ENCODE data around the gene NEDD8.
A peak's percentile ranks its signal among the peaks of the same experiment; 100 is the strongest.
"Not testable (repeated sequence)": the region's sequence is repeated elsewhere in the genome, so short reads cannot be mapped to it uniquely, and the experiment has no call there.

The NEDD8 gene

DNA sequence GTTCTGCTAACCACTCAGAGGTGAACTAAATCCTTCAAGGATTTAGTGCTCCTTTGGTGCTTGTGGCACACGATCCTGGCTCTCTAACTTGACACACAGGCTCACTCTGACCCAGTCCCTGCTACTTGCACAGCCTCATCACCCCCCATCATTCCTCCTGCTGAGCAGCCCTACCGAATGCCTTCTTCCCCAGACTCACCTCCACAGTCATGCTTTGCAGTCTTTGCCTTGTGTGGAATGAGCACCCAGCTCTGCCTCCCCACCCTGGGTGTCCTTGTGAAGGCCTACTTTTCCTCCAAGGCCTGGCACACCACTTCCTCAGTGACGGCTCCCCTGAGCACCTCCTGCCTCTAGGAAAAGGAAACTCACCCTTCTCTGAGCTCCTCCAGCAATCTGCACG is 18.2 kb upstream of the NEDD8 start:
- in situ Hi-C loops (cut with HindIII; ENCODE audit: low pct_ligation_motif_present, low sequenced_read_pairs) = no loop called here
- H3K36me3 ChIP-seq (replicated peaks) = no peaks in the 10 kb centered on the region
- no peak overlapping the region for H3K4me3 ChIP-seq (ENCODE audit: low read depth, low read length)
- TF ChIP-seq, protein P1, sequence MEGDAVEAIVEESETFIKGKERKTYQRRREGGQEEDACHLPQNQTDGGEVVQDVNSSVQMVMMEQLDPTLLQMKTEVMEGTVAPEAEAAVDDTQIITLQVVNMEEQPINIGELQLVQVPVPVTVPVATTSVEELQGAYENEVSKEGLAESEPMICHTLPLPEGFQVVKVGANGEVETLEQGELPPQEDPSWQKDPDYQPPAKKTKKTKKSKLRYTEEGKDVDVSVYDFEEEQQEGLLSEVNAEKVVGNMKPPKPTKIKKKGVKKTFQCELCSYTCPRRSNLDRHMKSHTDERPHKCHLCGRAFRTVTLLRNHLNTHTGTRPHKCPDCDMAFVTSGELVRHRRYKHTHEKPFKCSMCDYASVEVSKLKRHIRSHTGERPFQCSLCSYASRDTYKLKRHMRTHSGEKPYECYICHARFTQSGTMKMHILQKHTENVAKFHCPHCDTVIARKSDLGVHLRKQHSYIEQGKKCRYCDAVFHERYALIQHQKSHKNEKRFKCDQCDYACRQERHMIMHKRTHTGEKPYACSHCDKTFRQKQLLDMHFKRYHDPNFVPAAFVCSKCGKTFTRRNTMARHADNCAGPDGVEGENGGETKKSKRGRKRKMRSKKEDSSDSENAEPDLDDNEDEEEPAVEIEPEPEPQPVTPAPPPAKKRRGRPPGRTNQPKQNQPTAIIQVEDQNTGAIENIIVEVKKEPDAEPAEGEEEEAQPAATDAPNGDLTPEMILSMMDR (IDR thresholded peaks at IDR 0.05; ENCODE audit: low read depth, low read length, missing control alignments) = no peak
- H3K27ac ChIP-seq = no peak overlapping the region
- H3K27me3 ChIP-seq (replicated peaks) = no peaks in the 10 kb centered on the region
- no peak for DNase-seq

DNA sequence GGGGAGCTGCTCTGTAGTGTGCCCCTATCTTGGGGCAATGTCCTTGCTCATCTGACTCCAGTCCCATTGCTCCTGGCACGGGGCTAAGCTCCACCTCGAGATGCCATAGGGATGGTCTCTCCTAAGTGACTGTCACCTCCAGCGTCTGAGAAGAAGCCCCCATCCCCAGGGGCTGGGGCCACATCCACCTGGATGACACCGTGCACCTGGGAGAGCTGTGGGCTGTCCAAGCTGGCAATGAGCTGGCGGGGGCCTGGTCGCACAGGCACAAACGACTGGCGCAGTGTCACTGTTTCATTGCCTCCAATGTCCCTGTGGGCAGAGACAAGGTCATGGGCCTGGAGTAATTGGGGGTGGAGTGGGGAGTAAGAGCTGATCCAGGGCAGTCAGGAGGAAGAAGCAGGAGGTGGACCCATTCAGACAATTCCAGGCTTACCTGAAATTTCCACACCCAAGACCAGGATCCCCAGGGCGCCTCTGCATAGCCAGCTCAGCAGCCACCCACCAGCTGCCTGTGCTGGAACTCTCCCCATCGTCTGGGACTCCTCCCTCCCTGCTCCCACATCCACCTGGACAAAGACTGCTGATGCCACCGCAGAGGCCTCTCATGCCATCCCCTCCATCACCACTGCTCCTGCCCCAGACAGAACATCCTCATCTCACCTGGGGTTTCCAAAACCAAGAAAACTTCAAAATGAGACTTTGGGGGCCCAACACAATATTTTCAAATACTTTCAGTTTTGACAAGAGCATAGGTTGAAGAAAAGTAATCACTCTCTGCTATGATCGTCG is 17.3 kb upstream of the NEDD8 start:
- no peak overlapping the region for H3K4me3 ChIP-seq (ENCODE audit: low read depth, low read length)
- no peak overlapping the region for H3K27ac ChIP-seq
- H3K36me3 ChIP-seq (replicated peaks) = no peaks in the 10 kb centered on the region
- no peaks in the 10 kb centered on the region for H3K27me3 ChIP-seq (replicated peaks)
- TF ChIP-seq, protein P1 (IDR thresholded peaks at IDR 0.05; ENCODE audit: low read depth, low read length, missing control alignments) = no peak
- in situ Hi-C loops (cut with HindIII; ENCODE audit: low pct_ligation_motif_present, low sequenced_read_pairs) = loop anchor here (10.0 kb wide), 1 partner anchor 45 kb away; the partner anchor contains the start of genes DHRS1 and NOP9
- no peak for DNase-seq

DNA sequence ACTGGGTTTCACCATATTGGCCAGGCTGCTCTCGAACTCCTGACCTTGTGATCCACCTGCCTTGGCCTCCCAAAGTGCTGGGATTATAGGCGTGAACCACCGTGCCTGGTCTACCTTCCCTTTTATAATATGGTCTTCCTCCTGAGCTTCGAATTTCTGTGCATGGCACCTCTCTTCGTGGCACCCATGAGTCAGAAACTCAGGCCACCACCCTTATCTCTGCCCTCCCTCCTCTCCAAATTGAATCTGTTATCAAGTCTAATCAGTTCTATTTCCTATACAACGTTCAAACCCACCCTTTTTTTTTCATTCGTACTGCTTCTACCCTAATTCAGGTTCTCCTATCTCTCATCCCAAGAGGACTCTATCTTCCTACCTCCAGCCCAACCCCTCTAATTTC is 15.3 kb upstream of the NEDD8 start:
- DNase-seq = no peak
- in situ Hi-C loops (cut with HindIII; ENCODE audit: low pct_ligation_motif_present, low sequenced_read_pairs) = loop anchor here (10.0 kb wide), 1 partner anchor 47 kb away; the partner anchor contains the start of genes DHRS1 and NOP9
- no peaks in the 10 kb centered on the region for H3K27me3 ChIP-seq (replicated peaks)
- TF ChIP-seq, protein P1 (IDR thresholded peaks at IDR 0.05; ENCODE audit: low read depth, low read length, missing control alignments) = no peak
- H3K4me3 ChIP-seq (ENCODE audit: low read depth, low read length) = no peak overlapping the region
- H3K36me3 ChIP-seq (replicated peaks) = no peaks in the 10 kb centered on the region
- no peak overlapping the region for H3K27ac ChIP-seq

DNA sequence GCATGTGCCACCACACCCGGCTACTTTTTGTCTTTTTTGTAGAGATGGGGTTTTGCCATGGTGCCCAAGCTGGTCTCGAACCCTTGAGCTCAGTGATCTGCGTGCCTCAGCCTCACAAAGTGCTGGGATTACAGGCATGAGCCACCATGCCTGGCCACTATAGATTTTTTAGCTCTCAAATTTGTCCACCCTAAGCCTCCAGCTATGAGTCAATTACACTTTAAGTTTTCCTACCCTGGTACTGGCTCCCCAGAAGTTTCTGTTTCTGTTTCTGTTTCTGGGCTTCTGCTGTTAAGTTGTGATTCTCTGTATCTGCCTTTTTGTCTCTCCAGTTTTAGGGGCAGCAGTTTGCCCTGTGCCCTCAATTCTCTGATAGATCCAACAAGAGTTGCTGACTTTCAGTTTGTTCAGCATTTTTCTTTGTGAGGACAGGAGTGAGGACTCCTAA is 14.6 kb upstream of the NEDD8 start:
- TF ChIP-seq, protein P1 (IDR thresholded peaks at IDR 0.05; ENCODE audit: low read depth, low read length, missing control alignments) = no peak
- Histone ChIP-seq H3K27me3 (replicated peaks) (no peaks in the 10 kb centered on the region), H3K36me3 (replicated peaks) (no peaks in the 10 kb centered on the region), H3K27ac (no peak overlapping the region), H3K4me3 (ENCODE audit: low read depth, low read length) (no peak overlapping the region)
- DNase-seq = no peak
- in situ Hi-C loops (cut with HindIII; ENCODE audit: low pct_ligation_motif_present, low sequenced_read_pairs) = loop anchor here (10.0 kb wide), 1 partner anchor 48 kb away; the partner anchor contains the start of genes DHRS1 and NOP9

DNA sequence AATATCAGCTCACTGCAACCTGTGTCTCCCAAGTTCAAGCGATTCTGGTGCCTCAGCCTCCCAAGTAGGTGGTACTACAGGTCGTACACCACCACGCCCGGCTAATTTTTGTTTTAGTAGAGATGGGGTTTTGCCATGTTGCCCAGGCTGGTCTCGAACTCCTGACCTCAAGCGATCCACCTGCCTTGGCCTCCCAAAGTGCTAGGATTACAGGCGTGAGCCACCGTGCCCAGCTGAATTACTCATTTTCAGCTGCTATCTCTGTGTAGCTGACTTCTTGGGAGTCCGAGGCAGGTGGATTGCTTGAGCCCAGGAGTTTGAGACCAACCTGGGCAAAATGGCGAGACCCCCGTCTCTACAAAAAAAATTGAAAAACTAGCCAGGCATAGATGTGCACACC is 13.2 kb upstream of the NEDD8 start:
- not testable (repeated sequence) for H3K27ac ChIP-seq; DNase-seq; H3K36me3 ChIP-seq (replicated peaks); H3K27me3 ChIP-seq (replicated peaks); H3K4me3 ChIP-seq (ENCODE audit: low read depth, low read length)
- in situ Hi-C loops (cut with HindIII; ENCODE audit: low pct_ligation_motif_present, low sequenced_read_pairs) = loop anchor here (10.0 kb wide), 1 partner anchor 49 kb away; the partner anchor contains the start of genes DHRS1 and NOP9

DNA sequence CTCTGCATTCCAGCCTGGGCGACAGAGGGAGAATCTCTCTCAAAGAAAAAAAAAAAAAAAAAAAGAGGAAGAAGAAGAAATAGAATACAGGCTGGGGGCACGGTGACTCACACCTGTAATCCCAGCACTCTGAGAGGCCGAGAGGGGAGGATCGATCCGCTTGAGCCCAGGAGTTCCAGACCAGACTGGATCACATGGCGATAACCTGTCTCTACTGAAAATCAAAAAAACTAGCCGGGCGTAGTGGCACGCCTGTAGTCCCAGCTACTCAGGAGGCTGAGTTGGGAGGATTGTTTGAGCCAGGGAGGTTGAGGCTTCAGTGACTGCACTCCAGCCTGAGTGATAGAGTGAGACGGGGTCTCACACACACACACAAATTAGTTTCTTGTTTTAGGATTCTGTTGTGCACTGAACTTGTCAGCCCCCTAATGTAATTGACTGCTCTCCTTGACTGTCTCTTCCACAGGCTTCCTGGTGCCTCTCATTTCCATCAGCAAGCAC is 11.2 kb upstream of the NEDD8 start:
- peak overlapping the region; percentile 98 for H3K27ac ChIP-seq
- peaks cover 25% of the 10 kb centered on the region for H3K36me3 ChIP-seq (replicated peaks)
- peak; percentile 14 for DNase-seq
- TF ChIP-seq, protein P1 (IDR thresholded peaks at IDR 0.05; ENCODE audit: low read depth, low read length, missing control alignments) = no peak
- peak overlapping the region; percentile 90 for H3K4me3 ChIP-seq (ENCODE audit: low read depth, low read length)
- in situ Hi-C loops (cut with HindIII; ENCODE audit: low pct_ligation_motif_present, low sequenced_read_pairs) = loop anchor here (10.0 kb wide), 1 partner anchor 51 kb away; the partner anchor contains the start of genes DHRS1 and NOP9
- no peaks in the 10 kb centered on the region for H3K27me3 ChIP-seq (replicated peaks)

Data from brain microvascular endothelial cell (primary cell).